NCI-H1092 treated with DMSO at 0.1 percent for 48 hours (cell line): ENCODE data around the gene GRK4.
"Not testable (repeated sequence)": the region's sequence is repeated elsewhere in the genome, so short reads cannot be mapped to it uniquely, and the experiment has no call there.

Source experiments
- DNase-seq: peaks from one replicate; lab custom pipeline; 2025; lab: John Stamatoyannopoulos, UW

Gene GRK4

DNA sequence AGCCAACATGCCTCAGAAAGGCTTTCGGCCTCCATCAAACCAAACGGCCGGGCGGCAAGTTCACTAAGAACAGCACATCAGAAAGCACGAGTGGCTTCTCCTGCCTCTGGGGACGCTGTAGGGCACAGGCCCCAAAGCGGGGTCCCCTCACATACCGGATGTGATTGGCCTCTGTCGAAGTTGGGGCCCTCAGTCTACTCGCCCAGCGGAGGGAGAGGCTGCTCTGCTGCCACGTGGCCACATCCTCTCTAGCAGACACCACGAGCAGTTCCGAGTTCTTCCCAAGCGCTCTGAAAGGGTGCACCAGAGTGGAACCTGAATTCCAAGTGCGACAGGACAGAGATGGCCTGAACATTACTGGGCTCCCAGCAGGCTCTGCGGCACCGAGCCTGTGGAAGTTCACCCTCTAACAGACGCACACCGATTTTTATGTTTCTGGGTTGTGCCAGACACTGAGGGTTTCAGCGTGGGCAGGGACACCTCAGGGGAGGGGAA lies 21.3 kb upstream of the GRK4 start:
- DNase-seq = no peak

GRCh38 chr4:2942532-2943363 lies 20.6 kb upstream of the GRK4 start:
- DNase-seq = no peak

- DNase-seq = no peak
Measured at GRCh38 chr4:2943364-2944090, 19.8 kb upstream of the GRK4 start.

GRCh38 chr4:2944091-2944482 lies 19.3 kb upstream of the GRK4 start:
- no peak for DNase-seq

- DNase-seq = no peak
Measured at GRCh38 chr4:2944586-2945526, 18.5 kb upstream of the GRK4 start.

- DNase-seq = not testable (repeated sequence)
Measured at GRCh38 chr4:2945619-2946604, 17.5 kb upstream of the GRK4 start.

DNA sequence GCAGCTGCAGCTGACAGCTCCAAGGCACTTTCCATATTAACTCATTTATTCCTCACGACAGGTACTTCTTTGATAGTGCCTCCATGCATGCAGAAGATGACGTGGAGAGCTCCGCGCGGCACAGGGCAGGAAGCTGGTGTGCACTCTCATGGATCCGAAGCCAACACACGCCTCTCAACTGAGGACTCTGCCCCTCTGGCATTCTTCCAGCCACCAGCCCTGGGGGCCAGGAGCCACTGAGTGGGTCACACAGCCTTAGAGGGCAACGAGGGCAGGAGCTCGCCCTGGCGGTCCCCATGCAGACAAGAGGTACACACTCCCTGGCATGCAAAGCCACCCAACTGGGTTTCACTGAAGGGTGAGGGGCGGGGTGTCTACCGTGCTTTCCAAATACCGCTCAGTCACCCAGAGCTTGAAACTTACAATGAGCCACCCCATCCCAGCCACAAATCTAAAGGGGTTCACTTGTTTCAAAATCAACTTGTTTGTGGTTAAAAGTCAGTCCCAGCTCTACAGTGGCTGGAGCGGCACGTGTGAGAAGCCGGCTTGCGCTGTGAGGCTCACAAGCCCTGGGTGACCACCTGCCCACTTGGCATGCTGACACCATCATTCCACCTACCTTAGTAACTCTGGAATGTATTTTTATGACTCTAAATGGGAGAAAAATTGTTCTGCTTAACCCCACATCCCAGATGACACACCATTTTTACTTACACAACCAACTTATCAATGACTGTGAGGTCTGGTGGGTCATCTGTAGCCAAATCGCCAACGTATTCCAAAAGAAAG lies 16.4 kb upstream of the GRK4 start:
- no peak for DNase-seq

- DNase-seq = no peak
Measured at GRCh38 chr4:2947926-2948325, 15.4 kb upstream of the GRK4 start.

GRCh38 chr4:2948895-2949781 lies 14.2 kb upstream of the GRK4 start:
- DNase-seq = no peak

- DNase-seq = no peak
Measured at GRCh38 chr4:2949782-2950125, 13.6 kb upstream of the GRK4 start.

DNA sequence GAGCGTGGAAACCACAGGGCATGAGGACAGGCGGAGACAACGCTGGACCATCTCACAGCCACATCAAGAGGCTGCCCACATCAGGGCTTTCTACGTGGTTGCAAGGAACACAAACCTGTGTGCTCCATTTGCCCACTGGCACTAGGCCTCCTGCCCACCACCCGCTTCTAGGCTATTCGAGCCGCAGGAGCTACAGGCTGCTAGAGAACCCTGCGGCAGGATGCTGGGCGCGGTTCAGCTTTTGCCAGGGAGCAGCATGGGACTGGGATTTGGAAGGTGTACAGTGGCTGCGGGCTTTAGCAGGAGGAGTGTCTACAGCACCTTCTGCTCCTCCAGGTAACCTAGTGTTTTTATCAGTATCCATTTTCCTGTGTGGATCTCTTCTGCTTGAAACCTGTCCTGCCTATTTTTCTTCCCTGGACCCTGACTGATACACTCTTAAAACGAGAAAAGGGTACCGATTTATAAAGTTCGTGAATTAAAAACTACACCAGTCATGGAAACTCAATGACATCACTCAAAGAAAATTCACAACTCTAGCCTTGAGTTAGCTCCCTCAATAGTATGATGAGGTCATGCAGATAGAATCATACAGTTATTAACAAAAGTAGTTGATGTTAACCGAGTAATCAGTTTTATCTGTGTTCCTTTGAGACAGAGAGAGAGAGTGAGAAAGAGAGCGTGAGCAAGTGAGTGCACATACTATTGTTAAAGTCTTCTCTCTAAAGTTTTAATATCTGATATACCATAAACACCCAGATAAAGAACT lies 13.0 kb upstream of the GRK4 start:
- no peak for DNase-seq

- no peak for DNase-seq
Measured at GRCh38 chr4:2953496-2953895, 9.9 kb upstream of the GRK4 start.

DNA sequence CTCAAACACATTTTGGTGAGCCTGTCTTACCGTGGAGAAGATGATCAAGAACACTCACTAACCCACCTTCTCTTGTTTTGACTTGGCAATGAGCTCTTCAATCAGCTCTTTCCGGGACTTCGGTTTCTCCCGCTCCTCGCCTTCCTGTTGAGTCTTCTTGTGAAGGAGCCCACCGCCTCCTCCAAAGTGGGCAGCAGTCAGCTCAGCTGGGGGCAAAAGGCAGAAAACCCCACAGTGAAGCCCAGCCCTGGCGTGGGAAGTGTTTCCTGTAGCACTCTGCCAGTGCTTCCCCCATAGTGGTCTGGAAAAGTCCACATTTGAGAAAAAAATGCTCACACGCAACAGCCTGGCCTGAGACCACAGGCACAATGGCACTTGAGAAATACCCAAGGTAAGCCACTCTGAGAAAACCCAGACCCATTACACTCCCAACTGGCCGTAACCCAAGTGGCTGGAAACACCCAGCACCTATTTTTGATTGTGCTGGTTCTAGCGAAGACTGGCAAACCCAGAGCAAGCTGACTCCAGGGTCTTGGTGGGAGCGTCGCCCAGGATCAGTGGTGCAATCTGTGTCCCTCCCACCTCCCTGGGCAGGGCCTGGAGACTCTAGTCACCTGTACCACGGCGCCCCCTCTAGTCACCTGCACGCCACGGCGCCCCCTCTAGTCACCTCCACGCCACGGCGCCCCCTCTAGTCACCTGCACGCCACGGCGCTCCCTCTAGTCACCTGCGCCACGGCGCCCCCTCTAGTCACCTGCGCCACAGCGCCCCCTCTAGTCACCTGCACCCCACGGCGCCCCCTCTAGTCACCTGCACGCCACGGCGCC lies 8.8 kb upstream of the GRK4 start:
- no peak for DNase-seq

DNA sequence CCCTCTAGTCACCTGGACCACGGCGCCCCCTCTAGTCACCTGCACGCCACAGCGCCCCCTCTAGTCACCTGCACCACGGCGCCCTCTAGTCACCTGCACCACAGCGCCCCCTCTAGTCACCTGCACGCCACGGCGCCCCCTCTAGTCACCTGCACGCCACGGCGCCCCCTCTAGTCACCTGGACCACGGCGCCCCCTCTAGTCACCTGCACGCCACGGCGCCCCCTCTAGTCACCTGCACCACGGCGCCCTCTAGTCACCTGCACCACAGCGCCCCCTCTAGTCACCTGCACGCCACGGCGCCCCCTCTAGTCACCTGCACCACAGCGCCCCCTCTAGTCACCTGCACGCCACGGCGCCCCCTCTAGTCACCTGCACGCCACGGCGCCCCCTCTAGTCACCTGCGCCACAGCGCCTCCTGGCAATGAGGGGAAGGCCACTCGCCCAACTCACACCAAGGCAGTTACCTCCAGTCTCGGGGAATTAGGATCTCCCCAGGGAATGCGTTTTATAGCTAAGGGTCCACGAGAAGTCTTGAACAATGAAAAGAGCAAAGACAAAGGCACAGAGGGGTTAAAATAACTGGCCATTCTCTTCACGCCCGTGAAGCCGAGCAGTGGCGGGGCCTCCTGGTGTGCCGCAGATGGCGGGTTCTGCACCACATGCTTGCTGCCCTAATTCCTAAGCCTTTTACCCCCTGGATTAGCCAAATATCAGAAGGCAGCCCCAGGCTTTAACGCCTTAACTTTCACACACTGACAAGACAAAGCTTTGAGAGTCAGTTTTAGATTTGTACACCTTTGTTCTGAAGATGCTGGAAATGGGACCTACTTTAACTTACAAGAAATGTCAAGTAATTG lies 8.0 kb upstream of the GRK4 start:
- not testable (repeated sequence) for DNase-seq

DNA sequence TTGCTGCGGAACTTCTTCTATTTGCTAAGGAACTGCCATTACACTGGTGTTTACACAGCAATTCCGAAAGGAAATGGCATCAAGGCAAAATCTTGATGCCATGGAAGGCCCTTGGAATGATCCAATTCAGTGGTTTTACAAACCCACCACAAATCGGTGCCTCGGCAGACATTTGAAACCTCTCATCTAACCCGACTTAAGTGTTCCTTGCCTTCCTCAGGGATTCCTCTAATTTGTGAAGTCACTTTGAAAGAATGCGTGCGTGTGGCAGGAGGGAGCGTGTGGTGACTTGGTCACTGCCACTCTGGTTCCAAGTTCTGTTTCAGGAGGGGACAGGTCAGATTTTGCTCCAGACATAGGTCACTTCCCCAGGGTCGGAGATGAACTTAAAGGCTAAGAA lies 4.9 kb upstream of the GRK4 start:
- no peak for DNase-seq

DNA sequence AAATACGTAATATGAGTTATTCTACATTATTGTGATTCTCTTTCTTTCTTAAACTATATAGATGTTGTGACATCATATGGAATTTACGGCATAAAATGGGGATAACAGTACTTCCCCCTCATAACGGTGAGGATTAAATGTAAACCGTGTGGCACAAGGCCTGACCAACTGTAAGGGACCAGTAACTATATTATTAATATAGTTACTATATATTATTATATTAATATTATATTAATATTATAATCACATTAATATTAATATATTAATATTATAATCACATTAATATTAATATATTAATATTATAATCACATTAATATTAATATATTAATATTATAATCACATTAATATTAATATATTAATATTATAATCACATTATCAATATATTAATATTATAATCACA lies 2.9 kb upstream of the GRK4 start:
- DNase-seq = not testable (repeated sequence)

DNA sequence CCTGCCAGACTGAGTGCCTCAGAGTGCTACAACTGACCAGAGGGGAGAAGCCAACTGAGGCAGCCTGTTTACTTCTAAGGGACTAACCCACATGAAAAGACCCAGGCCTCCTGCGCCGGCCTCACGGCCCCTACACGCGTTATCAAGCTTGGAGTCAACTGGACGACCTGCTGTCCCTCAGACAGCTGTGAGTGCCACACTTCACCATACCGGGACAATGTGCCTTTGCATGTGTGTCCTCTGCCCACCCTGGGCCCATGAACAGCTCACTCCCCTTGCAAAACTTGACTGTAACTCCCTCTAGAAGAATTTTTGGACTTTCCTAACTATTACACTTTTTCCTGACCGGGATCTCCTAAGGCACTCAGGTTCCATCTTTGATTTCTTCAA lies 2.0 kb upstream of the GRK4 start:
- no peak for DNase-seq
